CD14-positive monocyte (primary cell): Measurements from ENCODE around the gene CORO2A. TPM values are rescaled to one million over a fixed set of nuclear protein-coding genes. Genes with fewer than 3 reads are reported as not detected.

Experiments
- DNase-seq, 3 donors: peaks; one replicate each; pipeline ENCODE4 v3.0.0-alpha.2; 2011 to 2022
- H2AFZ ChIP-seq: 2 replicates; pipeline ENCODE4 v1.6.0; 2012; ENCODE audit warnings: mild to moderate bottlenecking, low read depth, low read length, inconsistent platforms; ENCODE audit not compliant: insufficient read depth, poor library complexity, severe bottlenecking
- H3K27ac ChIP-seq, 2 donors: 1 replicate in 1 of 2; 2 replicates in 1 of 2; pipeline ENCODE4 v1.5.1; 2012 to 2013; ENCODE audit warnings: low read length in 2 of 2, control low read depth in 1 of 2, inconsistent platforms in 1 of 2, low read depth in 1 of 2, mild to moderate bottlenecking in 1 of 2
- H3K27me3 ChIP-seq, 2 donors: one replicate each; pipeline versions ENCODE4 v1.6.0 to v1.6.1; 2011 to 2013; ENCODE audit warnings: low read length in 2 of 2; ENCODE audit not compliant: control insufficient read depth in 2 of 2, insufficient read depth in 2 of 2
- H3K36me3 ChIP-seq, 2 donors: replicated peaks in 1 of 2; 1 replicate in 1 of 2; 2 replicates in 1 of 2; pipeline versions ENCODE4 v1.5.1 to v1.6.1; 2012 to 2013; ENCODE audit warnings: low read length in 2 of 2, control low read depth in 1 of 2, inconsistent platforms in 1 of 2, mild to moderate bottlenecking in 1 of 2; ENCODE audit not compliant: insufficient read depth in 2 of 2, control insufficient read depth in 1 of 2
- H3K4me1 ChIP-seq, 2 donors: 1 replicate in 1 of 2; 2 replicates in 1 of 2; pipeline versions ENCODE4 v1.5.1 to v1.6.1; 2012 to 2013; ENCODE audit warnings: low read length in 2 of 2, control low read depth in 1 of 2, inconsistent platforms in 1 of 2, mild to moderate bottlenecking in 1 of 2, moderate library complexity in 1 of 2; ENCODE audit not compliant: insufficient read depth in 2 of 2, control insufficient read depth in 1 of 2
- H3K4me2 ChIP-seq: replicated peaks from 2 replicates; pipeline ENCODE3; 2012; ENCODE audit warnings: low read length, moderate library complexity, mild to moderate bottlenecking; ENCODE audit not compliant: poor library complexity, severe bottlenecking; ENCODE audit errors: extremely low read depth
- H3K4me3 ChIP-seq, 3 experiments: fragments of 200-600 bp in 1 of 3; sonication (generic) in 1 of 3; replicated peaks in 1 of 3; 1 replicate in 2 of 3; 2 replicates in 1 of 3; pipeline ENCODE4 v1.5.1; 2011 to 2013; ENCODE audit warnings: low read length in 3 of 3, mild to moderate bottlenecking in 3 of 3, control low read depth in 2 of 3, low read depth in 2 of 3, inconsistent platforms in 1 of 3, moderate library complexity in 1 of 3
- H3K79me2 ChIP-seq: 2 replicates; pipeline ENCODE4 v1.6.0; 2012; ENCODE audit warnings: mild to moderate bottlenecking, control low read depth, inconsistent platforms, low read length, moderate library complexity; ENCODE audit not compliant: insufficient read depth
- H3K9ac ChIP-seq: 2 replicates; pipeline ENCODE4 v1.6.0; 2017; ENCODE audit warnings: low read length, mild to moderate bottlenecking; ENCODE audit not compliant: insufficient read depth, poor library complexity, severe bottlenecking
- H3K9me3 ChIP-seq, 2 donors: replicated peaks in 1 of 2; 1 replicate in 1 of 2; 2 replicates in 1 of 2; pipeline versions ENCODE4 v1.5.1 to v1.6.1; 2012 to 2013; ENCODE audit warnings: low read length in 2 of 2, control low read depth in 1 of 2; ENCODE audit not compliant: control insufficient read depth in 1 of 2, insufficient read depth in 1 of 2
- H4K20me1 ChIP-seq: 2 replicates; pipeline ENCODE4 v1.6.0; 2012; ENCODE audit warnings: mild to moderate bottlenecking, low read length, control low read depth, moderate library complexity; ENCODE audit not compliant: insufficient read depth
- H3K27ac Mint-ChIP-seq, 7 donors: one replicate each; pipeline ENCODE4 v1.8.0; 2020; ENCODE audit warnings: mild to moderate bottlenecking in 7 of 7, mixed read lengths in 7 of 7, moderate library complexity in 6 of 7, inconsistent platforms in 2 of 7
- H3K27me3 Mint-ChIP-seq, 3 donors: one replicate each; pipeline ENCODE4 v1.8.0; 2021 to 2022; ENCODE audit warnings: low read depth in 3 of 3, mild to moderate bottlenecking in 3 of 3, mixed read lengths in 3 of 3, moderate library complexity in 3 of 3, inconsistent platforms in 1 of 3
- H3K36me3 Mint-ChIP-seq, 2 donors: one replicate each; pipeline ENCODE4 v1.8.0; 2020; ENCODE audit warnings: mixed read lengths in 2 of 2, inconsistent platforms in 1 of 2, mild to moderate bottlenecking in 1 of 2
- H3K4me1 Mint-ChIP-seq: one replicate; pipeline ENCODE4 v1.8.0; 2020; ENCODE audit warnings: mild to moderate bottlenecking, mixed read lengths
- H3K4me3 Mint-ChIP-seq, 2 donors: one replicate each; pipeline ENCODE4 v1.8.0; 2020; ENCODE audit warnings: mild to moderate bottlenecking in 2 of 2, mixed read lengths in 2 of 2, moderate library complexity in 1 of 2
- H3K9me3 Mint-ChIP-seq, 7 donors: one replicate each; pipeline ENCODE4 v1.8.0; 2020 to 2022; ENCODE audit warnings: mixed read lengths in 7 of 7, mild to moderate bottlenecking in 6 of 7, moderate library complexity in 6 of 7, inconsistent platforms in 2 of 7
- CTCF ChIP-seq: fragments of 200-600 bp; IDR thresholded peaks from one replicate; pipeline ENCODE4 v1.8.0; 2022; ENCODE audit warnings: antibody characterized with exemption, mild to moderate bottlenecking
- WGBS: methylation state at CpG from one replicate; pipeline ENCODE4 v1.1.5; 2013; ENCODE audit warnings: missing lambda C conversion rate; ENCODE audit not compliant: insufficient coverage; 5-methylcytosine and 5-hydroxymethylcytosine counted together
- intact Hi-C, 2 donors: fragments of 100-400 bp; cut with micrococcal nuclease; formaldehyde crosslinking; loops; one replicate each; pipeline versions ENCODE4 v1.15.0 to v1.15.1; 2023
- polyA plus RNA-seq, 3 donors: library from polyadenylated mRNA; depleted of rRNA in 1 of 3; unstranded in 2 of 3; stranded (reverse) in 1 of 3; fragments of 300-500 nt in 2 of 3; fragments of >200 nt in 1 of 3; fragmentation: Illumina TruSeq in 2 of 3; gene quantifications; 1 replicate in 2 of 3; 2 replicates in 1 of 3; pipeline ENCODE4 v1.2.3, GENCODE V29; 2012 to 2021

The CORO2A gene
- polyA plus RNA-seq, 3 donors, result 1.2 to 3.5 (median 2.1) TPM

GRCh38 chr9:98204692-98205091 is 12.3 kb upstream of the CORO2A start:
- Mint-ChIP-seq H3K27me3 (peaks cover 0 to 2% (median 0%) of the 10 kb centered on the region in 3 donors), H3K36me3 (peaks cover 77 to 89% of the 10 kb centered on the region in 2 donors), H3K9me3 (no peaks in the 10 kb centered on the region), H3K4me1 (peaks cover 6% of the 10 kb centered on the region), H3K4me3 (no peak overlapping the region), H3K27ac (peak overlapping the region in 2 of 7 donors; percentile 26 to 42)
- no peak overlapping the region for H2AFZ ChIP-seq
- WGBS, result 100% methylated on average over 3 of the region's 4 CpGs
- DNase-seq, result no peak
- no peaks in the 10 kb centered on the region for H3K79me2 ChIP-seq
- H3K27ac ChIP-seq, result peak overlapping the region in 1 of 2 donors; percentile 21
- peaks cover 61% of the 10 kb centered on the region for H4K20me1 ChIP-seq
- no peaks in the 10 kb centered on the region for H3K9me3 ChIP-seq
- H3K27me3 ChIP-seq, result no peaks in the 10 kb centered on the region
- TF ChIP-seq CTCF, result no peak
- no peak overlapping the region for H3K4me3 ChIP-seq
- no peak overlapping the region for H3K9ac ChIP-seq
- no peaks in the 10 kb centered on the region for H3K4me1 ChIP-seq
- intact Hi-C loops, result loop anchor here (2.0 to 10.0 kb wide), 3 partner anchors 58 to 130 kb away; no protein-coding TSS in a partner anchor
- no peak overlapping the region for H3K4me2 ChIP-seq
- peaks cover 89 to 94% of the 10 kb centered on the region in 2 donors for H3K36me3 ChIP-seq

GRCh38 chr9:98203153-98203552 is 10.7 kb upstream of the CORO2A start:
- Histone ChIP-seq H3K27ac (no peak overlapping the region), H3K4me3 (no peak overlapping the region), H3K27me3 (no peaks in the 10 kb centered on the region), H2AFZ (no peak overlapping the region), H3K9me3 (no peaks in the 10 kb centered on the region), H3K9ac (no peak overlapping the region), H3K4me2 (no peak overlapping the region), H3K36me3 (peaks cover 89 to 94% of the 10 kb centered on the region in 2 donors), H3K79me2 (no peaks in the 10 kb centered on the region), H3K4me1 (no peaks in the 10 kb centered on the region), H4K20me1 (peaks cover 57% of the 10 kb centered on the region)
- peaks cover 76 to 89% of the 10 kb centered on the region in 2 donors for H3K36me3 Mint-ChIP-seq
- no peaks in the 10 kb centered on the region for H3K9me3 Mint-ChIP-seq
- 93% methylated on average over 3 of the region's 7 CpGs for WGBS
- no peak overlapping the region for H3K4me3 Mint-ChIP-seq
- intact Hi-C loops, result loop anchor here in 1 of 2 donors (10.0 kb wide), 1 partner anchor 128 kb away; no protein-coding TSS in a partner anchor
- no peak overlapping the region for H3K27ac Mint-ChIP-seq
- no peak for DNase-seq
- peaks cover 0 to 2% (median 0%) of the 10 kb centered on the region in 3 donors for H3K27me3 Mint-ChIP-seq
- no peak for TF ChIP-seq CTCF
- peaks cover 6% of the 10 kb centered on the region for H3K4me1 Mint-ChIP-seq
